Ovary (tissue), 3 donors: ENCODE data around the gene IL11.

Experiments
- POLR2A ChIP-seq: fragments of 450-650 bp; IDR thresholded peaks from one replicate; pipeline ENCODE4 v1.6.1; 2017; ENCODE audit warnings: antibody characterized with exemption, mild to moderate bottlenecking, moderate library complexity
- TF ChIP-seq, protein P1 (sequence below), 3 donors: fragments of 450-650 bp in 2 of 3; fragments of 200-600 bp in 1 of 3; IDR thresholded peaks; one replicate each; pipeline versions ENCODE4 v1.5.1 to v1.8.0; 2016 to 2022; ENCODE audit warnings: antibody characterized with exemption in 3 of 3, mild to moderate bottlenecking in 1 of 3
- donor health status: DM: no; HTN: no; CAD: no.

DNA sequence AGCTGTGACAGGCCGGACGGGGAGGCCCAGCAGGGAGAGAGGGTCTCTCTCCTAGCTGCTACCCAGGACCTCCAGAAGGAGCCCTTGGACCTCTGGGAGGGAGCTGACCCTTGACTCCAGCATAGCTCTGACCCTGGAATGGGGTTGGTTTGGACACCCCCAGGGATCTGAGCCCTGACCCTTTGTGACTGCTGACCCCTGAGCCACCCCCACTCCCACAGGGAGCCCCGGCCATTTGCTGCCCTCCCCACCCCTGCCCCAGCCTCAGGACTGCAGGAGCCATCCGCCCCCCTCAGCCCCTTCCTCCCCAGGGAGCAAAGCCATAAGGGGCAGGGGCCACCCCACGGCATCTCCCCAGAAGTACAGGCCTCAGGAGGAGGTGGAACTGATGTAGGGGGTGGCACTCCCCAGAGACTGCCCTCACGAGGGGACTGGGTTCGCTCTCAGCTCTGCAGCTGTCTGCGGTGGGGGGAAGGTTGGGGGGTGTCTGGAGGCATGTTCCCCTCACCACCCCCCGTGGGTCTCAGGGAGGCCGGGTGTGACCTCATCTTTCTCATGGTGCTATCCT is 22.7 kb downstream of the IL11 start:
- TF ChIP-seq, protein P1, sequence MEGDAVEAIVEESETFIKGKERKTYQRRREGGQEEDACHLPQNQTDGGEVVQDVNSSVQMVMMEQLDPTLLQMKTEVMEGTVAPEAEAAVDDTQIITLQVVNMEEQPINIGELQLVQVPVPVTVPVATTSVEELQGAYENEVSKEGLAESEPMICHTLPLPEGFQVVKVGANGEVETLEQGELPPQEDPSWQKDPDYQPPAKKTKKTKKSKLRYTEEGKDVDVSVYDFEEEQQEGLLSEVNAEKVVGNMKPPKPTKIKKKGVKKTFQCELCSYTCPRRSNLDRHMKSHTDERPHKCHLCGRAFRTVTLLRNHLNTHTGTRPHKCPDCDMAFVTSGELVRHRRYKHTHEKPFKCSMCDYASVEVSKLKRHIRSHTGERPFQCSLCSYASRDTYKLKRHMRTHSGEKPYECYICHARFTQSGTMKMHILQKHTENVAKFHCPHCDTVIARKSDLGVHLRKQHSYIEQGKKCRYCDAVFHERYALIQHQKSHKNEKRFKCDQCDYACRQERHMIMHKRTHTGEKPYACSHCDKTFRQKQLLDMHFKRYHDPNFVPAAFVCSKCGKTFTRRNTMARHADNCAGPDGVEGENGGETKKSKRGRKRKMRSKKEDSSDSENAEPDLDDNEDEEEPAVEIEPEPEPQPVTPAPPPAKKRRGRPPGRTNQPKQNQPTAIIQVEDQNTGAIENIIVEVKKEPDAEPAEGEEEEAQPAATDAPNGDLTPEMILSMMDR (IDR thresholded peaks at IDR 0.05): no peak
- TF ChIP-seq POLR2A: no peak
